Measurements from ENCODE around the gene MINAR1. TPM values are rescaled to one million over a fixed set of nuclear protein-coding genes. Genes with fewer than 3 reads are reported as not detected.

The MINAR1 gene
- total RNA-seq, 1 donor from 2014 or later, result 0.75 TPM

DNA sequence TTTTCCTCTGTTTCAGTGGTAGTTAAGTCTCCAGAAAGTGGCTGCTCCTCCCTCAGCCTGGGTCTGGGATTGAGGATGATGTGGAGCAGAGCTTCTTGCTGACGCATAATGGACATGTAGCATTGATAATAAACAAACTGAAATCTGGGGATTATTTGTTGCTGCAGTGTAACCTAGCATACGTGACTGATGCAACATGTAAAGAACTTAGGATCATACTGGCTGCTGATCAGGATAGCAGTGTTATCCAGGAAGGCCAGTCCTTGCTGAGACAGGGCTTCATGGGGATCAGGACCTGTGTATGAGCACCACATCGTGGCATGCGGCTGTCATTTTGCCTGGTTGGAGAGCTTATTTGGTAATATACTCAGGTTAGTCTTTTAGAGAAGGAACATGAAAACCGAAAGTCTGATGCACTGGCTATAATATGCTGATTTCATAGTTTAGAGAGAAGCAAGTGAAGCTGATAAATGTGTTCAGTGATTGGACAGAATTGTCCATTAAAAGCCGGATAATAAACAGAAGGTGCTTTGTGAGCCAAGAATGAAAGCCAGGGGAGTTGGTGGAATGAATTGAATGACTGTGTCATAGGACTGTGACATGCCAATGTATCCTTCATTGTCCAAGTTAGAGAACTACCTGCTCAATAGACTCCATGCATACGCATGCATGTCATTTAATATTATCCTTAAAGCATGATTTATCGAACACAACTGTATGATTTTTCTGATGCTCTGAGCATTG lies 4.1 kb downstream of the MINAR1 start:
- peaks cover 26% of the 10 kb centered on the region for H3K27me3 ChIP-seq (ENCODE audit: control insufficient read depth, insufficient read depth, low read length)
- TF ChIP-seq, protein P1, sequence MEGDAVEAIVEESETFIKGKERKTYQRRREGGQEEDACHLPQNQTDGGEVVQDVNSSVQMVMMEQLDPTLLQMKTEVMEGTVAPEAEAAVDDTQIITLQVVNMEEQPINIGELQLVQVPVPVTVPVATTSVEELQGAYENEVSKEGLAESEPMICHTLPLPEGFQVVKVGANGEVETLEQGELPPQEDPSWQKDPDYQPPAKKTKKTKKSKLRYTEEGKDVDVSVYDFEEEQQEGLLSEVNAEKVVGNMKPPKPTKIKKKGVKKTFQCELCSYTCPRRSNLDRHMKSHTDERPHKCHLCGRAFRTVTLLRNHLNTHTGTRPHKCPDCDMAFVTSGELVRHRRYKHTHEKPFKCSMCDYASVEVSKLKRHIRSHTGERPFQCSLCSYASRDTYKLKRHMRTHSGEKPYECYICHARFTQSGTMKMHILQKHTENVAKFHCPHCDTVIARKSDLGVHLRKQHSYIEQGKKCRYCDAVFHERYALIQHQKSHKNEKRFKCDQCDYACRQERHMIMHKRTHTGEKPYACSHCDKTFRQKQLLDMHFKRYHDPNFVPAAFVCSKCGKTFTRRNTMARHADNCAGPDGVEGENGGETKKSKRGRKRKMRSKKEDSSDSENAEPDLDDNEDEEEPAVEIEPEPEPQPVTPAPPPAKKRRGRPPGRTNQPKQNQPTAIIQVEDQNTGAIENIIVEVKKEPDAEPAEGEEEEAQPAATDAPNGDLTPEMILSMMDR (IDR thresholded peaks at IDR 0.05; ENCODE audit: insufficient read depth, low read length, poor library complexity, severe bottlenecking), result no peak
- DNase-seq (ENCODE audit: low read depth), result no peak
- no peaks in the 10 kb centered on the region for H3K36me3 ChIP-seq (ENCODE audit: control insufficient read depth, insufficient read depth, low read length)
- H3K4me3 ChIP-seq (ENCODE audit: low read depth, low read length), result no peak overlapping the region

DNA sequence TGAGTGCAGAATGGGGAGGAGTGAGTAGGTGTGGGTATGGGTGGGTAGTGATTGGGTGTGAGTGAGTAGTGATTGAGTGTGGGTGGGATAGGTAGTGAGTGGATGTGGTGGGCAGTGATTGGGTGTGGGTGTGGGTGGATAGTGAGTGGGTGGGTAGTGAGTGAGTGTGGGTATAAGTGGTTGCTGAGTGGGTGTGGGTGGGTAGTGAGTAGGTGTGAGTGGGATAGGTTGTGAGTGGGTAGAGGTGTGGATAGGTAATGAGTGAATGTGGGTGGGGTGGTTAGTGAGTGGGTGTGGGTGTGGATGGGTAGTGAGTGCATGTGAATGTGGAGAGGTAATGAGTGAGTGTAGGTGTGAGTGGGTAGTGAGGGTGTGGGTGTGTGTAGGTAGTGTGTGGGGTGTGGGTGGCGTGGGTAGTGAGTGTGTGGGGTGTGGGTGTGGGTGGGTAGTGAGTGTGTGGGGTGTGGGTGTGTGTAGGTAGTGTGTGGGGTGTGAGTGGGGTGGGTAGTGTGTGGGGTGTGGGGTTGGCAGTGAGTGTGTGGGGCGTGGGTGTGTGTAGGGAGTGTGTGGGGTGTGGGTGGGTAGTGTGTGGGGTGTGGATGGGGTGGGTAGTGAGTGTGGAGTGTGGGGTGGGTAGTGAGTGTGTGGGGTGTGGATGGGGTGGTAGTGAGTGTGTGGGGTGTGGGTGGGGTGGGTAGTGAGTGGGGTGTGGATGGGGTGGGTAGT lies 5.3 kb downstream of the MINAR1 start:
- no peak overlapping the region for H3K4me3 ChIP-seq (ENCODE audit: low read depth, low read length)
- DNase-seq (ENCODE audit: low read depth), result no peak
- H3K36me3 ChIP-seq (ENCODE audit: control insufficient read depth, insufficient read depth, low read length), result no peaks in the 10 kb centered on the region
- TF ChIP-seq, protein P1 (IDR thresholded peaks at IDR 0.05; ENCODE audit: insufficient read depth, low read length, poor library complexity, severe bottlenecking), result no peak
- peaks cover 13% of the 10 kb centered on the region for H3K27me3 ChIP-seq (ENCODE audit: control insufficient read depth, insufficient read depth, low read length)

DNA sequence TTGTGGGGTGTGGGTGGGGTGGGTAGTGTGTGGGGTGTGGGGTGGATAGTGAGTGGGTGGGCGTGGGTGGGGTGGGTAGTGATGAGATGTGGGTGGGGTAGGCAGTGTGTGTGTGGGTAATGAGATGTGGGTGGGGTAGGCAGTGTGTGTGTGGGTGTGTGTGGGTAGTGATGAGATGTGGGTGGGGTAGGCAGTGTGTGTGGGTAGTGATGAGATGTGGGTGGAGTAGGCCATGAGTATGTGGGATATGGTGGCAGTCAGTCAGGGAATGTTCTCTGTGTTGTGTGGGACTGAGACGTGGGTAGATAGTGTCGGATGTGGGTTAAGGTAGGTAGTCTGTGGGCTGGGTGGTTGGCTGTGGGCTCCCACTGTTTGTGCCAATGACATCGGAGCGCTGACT lies 7.1 kb downstream of the MINAR1 start:
- H3K27me3 ChIP-seq (ENCODE audit: control insufficient read depth, insufficient read depth, low read length), result no peaks in the 10 kb centered on the region
- H3K4me3 ChIP-seq (ENCODE audit: low read depth, low read length), result no peak overlapping the region
- TF ChIP-seq, protein P1 (IDR thresholded peaks at IDR 0.05; ENCODE audit: insufficient read depth, low read length, poor library complexity, severe bottlenecking), result no peak
- H3K36me3 ChIP-seq (ENCODE audit: control insufficient read depth, insufficient read depth, low read length), result no peaks in the 10 kb centered on the region
- no peak for DNase-seq (ENCODE audit: low read depth)

DNA sequence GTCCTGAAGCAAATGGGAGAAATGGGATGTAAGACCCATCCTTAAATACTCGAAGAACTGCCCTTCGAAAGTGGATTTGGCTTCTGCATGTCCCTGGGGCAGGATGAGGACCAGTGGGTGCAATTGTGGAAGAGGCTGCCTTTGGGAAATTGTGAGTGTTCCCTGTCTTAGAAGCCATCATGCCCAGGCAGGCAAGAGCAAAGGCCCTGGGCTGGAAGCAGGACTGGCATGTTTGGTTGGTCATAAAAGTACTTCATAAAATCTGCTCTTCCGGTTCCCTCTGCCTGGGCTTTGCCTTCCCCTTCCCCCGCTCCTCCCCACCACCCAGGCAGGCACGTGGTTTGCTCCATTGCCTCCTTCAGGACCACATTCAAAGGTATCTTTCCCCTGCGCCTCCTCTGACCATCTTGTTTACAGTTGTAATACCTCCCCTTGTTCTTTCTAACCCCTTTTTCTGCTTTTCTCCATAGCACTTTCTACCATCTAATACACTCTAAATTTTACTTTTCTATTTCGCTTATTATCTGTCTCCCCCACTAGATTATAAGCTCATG lies 8.3 kb downstream of the MINAR1 start:
- H3K4me3 ChIP-seq (ENCODE audit: low read depth, low read length), result no peak overlapping the region
- DNase-seq (ENCODE audit: low read depth), result no peak
- TF ChIP-seq, protein P1 (IDR thresholded peaks at IDR 0.05; ENCODE audit: insufficient read depth, low read length, poor library complexity, severe bottlenecking), result no peak

DNA sequence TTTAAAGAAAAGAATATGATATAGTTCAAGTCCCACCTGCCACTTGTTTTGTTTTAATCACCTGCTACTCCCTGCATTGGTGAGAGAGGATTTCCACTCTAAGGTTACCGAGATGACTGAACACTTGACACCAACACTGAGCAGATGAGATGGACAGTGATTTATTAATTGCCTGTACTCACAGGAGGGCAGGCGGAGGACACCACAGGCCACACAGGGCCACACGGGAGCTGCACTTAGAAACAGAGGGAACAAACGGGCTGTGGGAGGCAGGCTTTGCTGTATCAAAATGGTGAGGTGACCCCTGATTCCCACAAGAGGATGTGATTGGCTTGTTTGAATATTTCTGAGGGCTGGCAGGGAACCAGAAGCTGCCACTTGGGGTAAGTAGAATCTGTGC lies 10.8 kb downstream of the MINAR1 start:
- no peaks in the 10 kb centered on the region for H3K36me3 ChIP-seq (ENCODE audit: control insufficient read depth, insufficient read depth, low read length)
- DNase-seq (ENCODE audit: low read depth), result no peak
- TF ChIP-seq, protein P1 (IDR thresholded peaks at IDR 0.05; ENCODE audit: insufficient read depth, low read length, poor library complexity, severe bottlenecking), result no peak
- no peaks in the 10 kb centered on the region for H3K27me3 ChIP-seq (ENCODE audit: control insufficient read depth, insufficient read depth, low read length)
- no peak overlapping the region for H3K4me3 ChIP-seq (ENCODE audit: low read depth, low read length)

More for the DNA sequence above, 8.3 kb downstream of the MINAR1 start:
- no peaks in the 10 kb centered on the region for H3K27me3 ChIP-seq (ENCODE audit: control insufficient read depth, insufficient read depth, low read length)
- no peaks in the 10 kb centered on the region for H3K36me3 ChIP-seq (ENCODE audit: control insufficient read depth, insufficient read depth, low read length)

Data from kidney epithelial cell (primary cell).